ENCODE data around the gene CDH22.

DNA sequence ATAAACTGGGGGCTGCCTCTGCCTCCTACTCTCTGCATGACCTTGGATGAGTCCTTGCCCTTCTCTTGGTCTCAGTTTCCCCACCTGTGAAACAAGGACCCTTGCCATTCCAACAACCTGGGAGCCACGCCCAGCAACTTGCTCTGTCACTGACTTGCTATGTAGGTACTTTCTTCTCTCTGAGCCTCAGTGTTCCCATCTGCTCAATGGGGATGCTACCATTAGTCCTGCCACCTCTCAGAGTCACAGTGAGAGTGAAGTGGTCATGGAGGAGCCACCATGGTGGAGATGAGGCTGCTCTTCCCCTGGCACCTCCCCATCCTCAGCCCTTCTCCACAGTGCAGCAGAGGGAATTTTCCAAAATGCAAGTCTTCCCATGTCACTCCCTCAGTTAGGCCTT, 70.6 kb downstream of the CDH22 start:
- TF ChIP-seq CTCF (IDR thresholded peaks at IDR 0.05 in 4 of 5, conservative IDR thresholded peaks at IDR 0.05 in 1 of 5): no peak
- TF ChIP-seq POLR2A (IDR thresholded peaks at IDR 0.05): no peak
